Body of pancreas (tissue), 4 donors: Measurements from ENCODE around the gene FIBP. TPM values are rescaled to one million over a fixed set of nuclear protein-coding genes. Genes with fewer than 3 reads are reported as not detected.

Experiments
- ATAC-seq: fragments of 150-250 bp; one replicate; pipeline ENCODE4 v1.9.1; 2016
- DNase-seq, 4 donors: peaks; one replicate each; pipeline ENCODE4 v3.0.0-alpha.2; 2019
- H3K27ac ChIP-seq, 4 donors: fragments of 200-600 bp; sonication (generic); 1 replicate in 3 of 4; 2 replicates in 1 of 4; pipeline versions ENCODE4 v1.5.1 to v1.6.1; 2016 to 2019; ENCODE audit warnings: mild to moderate bottlenecking in 1 of 4, mixed read lengths in 1 of 4, moderate library complexity in 1 of 4
- H3K27me3 ChIP-seq, 2 donors: fragments of 200-600 bp; sonication (generic); one replicate each; pipeline ENCODE4 v1.6.0; 2016; ENCODE audit warnings: mild to moderate bottlenecking in 1 of 2
- H3K36me3 ChIP-seq, 2 donors: fragments of 200-600 bp; sonication (generic); replicated peaks in 1 of 2; 2 replicates each; pipeline ENCODE4 v1.5.1; 2016; ENCODE audit warnings: low read depth in 2 of 2; ENCODE audit not compliant: insufficient read depth in 1 of 2
- H3K4me1 ChIP-seq: fragments of 200-600 bp; sonication (generic); one replicate; pipeline ENCODE4 v1.6.0; 2016
- H3K4me3 ChIP-seq, 2 donors: fragments of 200-600 bp; sonication (generic); 1 replicate in 1 of 2; 2 replicates in 1 of 2; pipeline ENCODE4 v1.5.1; 2016 to 2019
- H3K9me3 ChIP-seq, 3 donors: fragments of 200-600 bp; sonication (generic); 1 replicate in 2 of 3; 2 replicates in 1 of 3; pipeline ENCODE4 v1.5.1; 2016
- POLR2A ChIP-seq, 3 donors: fragments of 450-650 bp; IDR thresholded peaks; one replicate each; pipeline ENCODE4 v1.6.1; 2016; ENCODE audit warnings: antibody characterized with exemption in 3 of 3, mild to moderate bottlenecking in 2 of 3
- WGBS, 2 donors: methylation state at CpG; one replicate each; pipeline ENCODE4 v1.1.5; 2017; 5-methylcytosine and 5-hydroxymethylcytosine counted together
- intact Hi-C: fragments of 100-400 bp; cut with DNase I; formaldehyde crosslinking; loops from one replicate; pipeline ENCODE4 v1.15.1; 2023
- total RNA-seq, 2 donors: library from RNA; depleted of rRNA; stranded (reverse); fragments of >200 nt; gene quantifications; one replicate each; pipeline ENCODE4 v1.1.0, GENCODE V29; 2016
- TF ChIP-seq, protein P1 (sequence below), 7 experiments: fragments of 450-650 bp in 4 of 7; fragments of 200-600 bp in 3 of 7; sonication (generic) in 3 of 7; IDR thresholded peaks; one replicate each; pipeline ENCODE4 v1.5.1; 2016 to 2019; ENCODE audit warnings: antibody characterized with exemption in 7 of 7

FIBP gene
- total RNA-seq, 2 donors from 2014 or later: 40.2 to 49.5 TPM

DNA sequence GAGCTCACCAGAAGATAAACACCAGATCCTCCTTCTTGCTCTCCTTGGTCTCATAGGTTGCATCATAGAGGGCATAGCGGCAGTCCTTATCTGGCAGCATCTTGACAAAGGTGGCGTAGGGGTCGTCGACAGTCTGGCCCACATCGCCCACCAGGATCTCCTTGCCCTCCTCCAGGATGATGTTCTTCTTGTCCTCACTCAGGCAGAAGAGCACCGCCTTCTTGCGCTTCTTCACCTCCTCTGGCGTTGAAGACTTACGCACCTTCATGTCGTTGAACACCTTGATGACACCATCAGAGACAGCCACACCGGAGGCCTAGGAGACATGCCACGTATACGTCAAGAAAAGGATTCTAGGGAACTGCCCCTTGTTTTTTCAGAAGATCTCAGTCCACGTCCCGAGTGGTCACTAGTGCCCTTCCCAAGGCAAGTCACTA, 32.3 kb downstream of the FIBP start:
- Histone ChIP-seq H3K27ac (no peak overlapping the region), H3K9me3 (no peaks in the 10 kb centered on the region), H3K4me1 (peaks cover 39% of the 10 kb centered on the region), H3K4me3 (no peak overlapping the region), H3K27me3 (no peaks in the 10 kb centered on the region), H3K36me3 (peaks cover 8 to 26% of the 10 kb centered on the region in 2 donors)
- TF ChIP-seq, protein P1, sequence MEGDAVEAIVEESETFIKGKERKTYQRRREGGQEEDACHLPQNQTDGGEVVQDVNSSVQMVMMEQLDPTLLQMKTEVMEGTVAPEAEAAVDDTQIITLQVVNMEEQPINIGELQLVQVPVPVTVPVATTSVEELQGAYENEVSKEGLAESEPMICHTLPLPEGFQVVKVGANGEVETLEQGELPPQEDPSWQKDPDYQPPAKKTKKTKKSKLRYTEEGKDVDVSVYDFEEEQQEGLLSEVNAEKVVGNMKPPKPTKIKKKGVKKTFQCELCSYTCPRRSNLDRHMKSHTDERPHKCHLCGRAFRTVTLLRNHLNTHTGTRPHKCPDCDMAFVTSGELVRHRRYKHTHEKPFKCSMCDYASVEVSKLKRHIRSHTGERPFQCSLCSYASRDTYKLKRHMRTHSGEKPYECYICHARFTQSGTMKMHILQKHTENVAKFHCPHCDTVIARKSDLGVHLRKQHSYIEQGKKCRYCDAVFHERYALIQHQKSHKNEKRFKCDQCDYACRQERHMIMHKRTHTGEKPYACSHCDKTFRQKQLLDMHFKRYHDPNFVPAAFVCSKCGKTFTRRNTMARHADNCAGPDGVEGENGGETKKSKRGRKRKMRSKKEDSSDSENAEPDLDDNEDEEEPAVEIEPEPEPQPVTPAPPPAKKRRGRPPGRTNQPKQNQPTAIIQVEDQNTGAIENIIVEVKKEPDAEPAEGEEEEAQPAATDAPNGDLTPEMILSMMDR (IDR thresholded peaks at IDR 0.05): no peak
- no peak for TF ChIP-seq POLR2A (IDR thresholded peaks at IDR 0.05)
- 84 to 90% methylated on average over 15 of the region's 15 CpGs for WGBS, 2 donors
- DNase-seq (no peak), ATAC-seq (no peak)
- intact Hi-C loops: no loop called here

DNA sequence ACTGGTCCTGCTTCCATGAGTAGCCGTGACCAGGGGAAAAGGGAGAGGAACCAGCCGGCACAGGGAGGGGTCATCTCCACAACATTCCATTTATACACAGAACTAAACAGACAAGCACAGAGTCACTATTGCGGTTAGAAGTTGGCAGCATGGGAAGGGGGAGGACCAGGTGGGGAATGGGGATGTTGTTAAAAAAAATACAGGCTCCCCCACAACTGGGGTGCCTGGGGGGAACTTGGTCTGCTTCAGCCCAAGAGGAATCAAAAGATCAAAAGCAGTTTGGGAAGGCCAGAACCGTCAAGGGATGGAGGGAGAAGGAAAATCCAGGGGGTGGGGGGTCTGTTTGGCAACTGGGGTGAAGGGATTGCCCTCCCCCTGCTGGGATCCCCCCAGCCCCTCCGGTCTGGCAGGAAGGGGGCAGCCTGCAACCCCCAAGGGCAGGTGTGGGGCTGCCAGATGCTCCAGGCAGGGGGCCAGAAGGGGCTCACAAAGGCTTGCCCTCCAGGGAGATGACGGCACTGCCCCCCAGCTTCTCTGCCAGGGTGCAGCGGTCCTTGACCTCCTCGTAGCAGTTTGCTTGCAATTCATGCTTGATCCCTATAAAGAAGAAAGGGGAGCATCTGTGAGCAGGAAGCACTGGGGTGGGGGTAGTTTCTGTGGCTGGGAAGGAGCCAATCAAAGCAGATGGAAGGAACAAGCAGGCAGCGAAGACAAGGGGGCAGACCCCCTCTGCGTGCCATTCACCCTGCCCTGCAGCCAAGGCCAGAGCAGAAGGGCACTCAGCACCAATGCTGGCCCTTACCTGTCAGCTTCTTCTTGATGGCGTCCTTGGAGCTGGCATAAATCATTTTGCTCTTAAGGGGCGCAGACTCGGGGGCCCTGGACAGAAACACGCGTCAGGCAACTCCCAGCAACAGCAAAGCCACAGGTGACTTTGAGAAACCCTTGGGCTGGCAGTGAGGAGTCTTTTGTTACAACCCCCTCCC, 33.1 kb downstream of the FIBP start:
- TF ChIP-seq, protein P1 (IDR thresholded peaks at IDR 0.05): no peak
- no peak for TF ChIP-seq POLR2A (IDR thresholded peaks at IDR 0.05)
- H3K4me1 ChIP-seq: peaks cover 38% of the 10 kb centered on the region

DNA sequence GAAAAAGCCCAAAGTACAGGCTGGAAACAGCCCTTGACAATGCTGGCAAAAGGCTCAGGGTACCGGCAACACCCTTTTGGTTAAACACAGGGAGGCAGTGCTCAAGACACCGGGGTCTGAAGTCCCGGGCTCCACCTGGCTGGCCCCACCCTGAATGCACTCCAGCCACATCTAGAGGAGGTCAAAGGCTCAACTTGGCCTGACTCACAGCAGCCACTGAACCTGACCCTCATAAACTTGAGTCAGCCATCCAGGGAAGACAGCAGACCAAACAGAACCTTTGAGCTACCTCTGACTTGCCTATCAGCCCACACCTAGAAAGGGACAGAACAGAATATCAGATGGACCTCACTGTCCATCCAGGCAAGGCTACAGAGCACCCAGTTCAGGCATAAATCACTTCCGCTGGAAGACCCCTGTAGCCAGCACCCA, 34.1 kb downstream of the FIBP start:
- Histone ChIP-seq H3K27ac (no peak overlapping the region), H3K4me3 (no peak overlapping the region), H3K27me3 (no peaks in the 10 kb centered on the region), H3K36me3 (peaks cover 8 to 26% of the 10 kb centered on the region in 2 donors), H3K9me3 (no peaks in the 10 kb centered on the region), H3K4me1 (peaks cover 28% of the 10 kb centered on the region)
- DNase-seq: peak in 1 of 4 donors; percentile 11
- ATAC-seq: no peak
- intact Hi-C loops: no loop called here
- 88 to 100% methylated on average over 1 to 4 of the region's 4 CpGs for WGBS, 2 donors
- TF ChIP-seq, protein P1 (IDR thresholded peaks at IDR 0.05): no peak
- TF ChIP-seq POLR2A (IDR thresholded peaks at IDR 0.05): no peak

More for the DNA sequence above, 33.1 kb downstream of the FIBP start:
- Histone ChIP-seq H3K36me3 (peaks cover 8 to 26% of the 10 kb centered on the region in 2 donors), H3K27ac (no peak overlapping the region), H3K4me3 (no peak overlapping the region), H3K27me3 (no peaks in the 10 kb centered on the region), H3K9me3 (no peaks in the 10 kb centered on the region)
- intact Hi-C loops: no loop called here
- WGBS, 2 donors: 78 to 84% methylated on average over 14 to 15 of the region's 15 CpGs
- DNase-seq: peak in 1 of 4 donors; percentile 13
- ATAC-seq: no peak

DNA sequence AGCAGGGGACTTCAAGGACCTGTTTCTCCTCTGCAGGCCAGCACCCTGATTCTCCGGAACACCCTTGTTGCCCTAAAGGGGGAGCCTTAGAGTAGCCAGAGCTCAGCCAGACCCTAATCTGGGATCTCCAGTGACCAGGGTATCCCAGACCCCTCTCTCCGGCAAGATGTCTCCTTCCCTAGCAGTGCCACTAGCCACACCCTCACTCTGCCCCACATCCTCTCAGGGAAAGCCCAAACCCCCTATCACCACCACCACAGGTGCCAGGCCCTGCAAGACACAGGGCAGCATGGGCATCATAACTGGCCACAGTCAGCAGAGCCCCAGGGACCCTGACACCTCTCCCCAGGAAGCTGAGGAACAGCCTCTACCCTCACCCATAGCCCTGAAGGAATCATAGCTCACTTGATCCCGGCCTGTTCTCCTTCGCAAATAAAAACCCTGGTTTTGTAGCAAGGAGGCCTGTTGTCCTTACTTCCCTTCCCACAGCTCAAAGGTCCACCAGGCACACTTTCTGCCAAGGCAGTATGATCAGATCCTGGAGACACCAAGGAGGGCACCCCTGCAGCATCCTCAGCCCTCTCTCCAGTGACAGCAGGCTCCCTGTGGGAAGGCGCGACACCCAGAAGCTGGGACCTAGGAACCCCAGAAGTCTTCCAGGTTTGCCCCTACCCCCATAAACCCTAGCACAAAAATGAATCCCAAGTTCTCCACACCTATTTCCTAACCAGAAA, 34.9 kb downstream of the FIBP start:
- H3K27me3 ChIP-seq: no peaks in the 10 kb centered on the region
- DNase-seq (no peak), ATAC-seq (no peak)
- peaks cover 20% of the 10 kb centered on the region for H3K4me1 ChIP-seq
- TF ChIP-seq POLR2A (IDR thresholded peaks at IDR 0.05): no peak
- TF ChIP-seq, protein P1 (IDR thresholded peaks at IDR 0.05): no peak
- no peak overlapping the region for H3K4me3 ChIP-seq
- no peaks in the 10 kb centered on the region for H3K9me3 ChIP-seq
- H3K27ac ChIP-seq: no peak overlapping the region
- peaks cover 8 to 26% of the 10 kb centered on the region in 2 donors for H3K36me3 ChIP-seq
- intact Hi-C loops: no loop called here
- WGBS, 2 donors: 88 to 95% methylated on average over 1 to 6 of the region's 6 CpGs
